ENCODE measurements around the gene NF1. TPM values are rescaled to one million over a fixed set of nuclear protein-coding genes. Genes with fewer than 3 reads are reported as not detected.

Gene NF1
- total and polyA plus RNA-seq, 2 of the 13 experiments (the other 11 are each of a cell fraction or from before 2014, with no cell fraction given) = 21.5 to 26.5 TPM

GRCh38 chr17:31052187-31052889 is 42.4 kb upstream of the NF1 start:
- 15% methylated on average over 9 of the region's 9 CpGs for WGBS (ENCODE audit: low lambda C conversion rate)
- no peaks in the 10 kb centered on the region for H3K36me3 ChIP-seq (replicated peaks in 1 of 2; ENCODE audit: control insufficient read depth in 1 of 2, insufficient read depth in 2 of 2, low read length in 2 of 2)
- no peaks in the 10 kb centered on the region for H4K20me1 ChIP-seq (ENCODE audit: insufficient read depth, low read length)
- peaks cover 17% of the 10 kb centered on the region for H3K4me1 ChIP-seq (ENCODE audit: insufficient read depth, low read length)
- no peaks in the 10 kb centered on the region for H3K9me3 ChIP-seq (ENCODE audit: low read length)
- no TSS peak for BruUV-seq (replicated peaks)
- H3K4me3 ChIP-seq (replicated peaks in 1 of 3; ENCODE audit: insufficient read depth in 1 of 3, low read depth in 2 of 3, low read length in 3 of 3) = peak overlapping the region in 1 of 3 experiments; percentile 11; a peak in 1 of 6 replicates
- H3K4me2 ChIP-seq (ENCODE audit: low read depth, low read length) = peak overlapping the region; percentile 42
- no peak overlapping the region for H3K9ac ChIP-seq (ENCODE audit: insufficient read depth, low read depth, low read length)
- ChIA-PET CTCF (ENCODE audit: low intra/inter-chr PET ratio, low total read pairs) (no interaction called here), POLR2A (interaction anchor here (0.6 kb wide), 1 partner anchor 44 kb away, joined by 8 read pairs; no protein-coding TSS in a partner anchor)
- DNase-seq (ENCODE audit: low spot score) = peak; percentile 35
- FAIRE-seq = no peak
- H3K27ac ChIP-seq (ENCODE audit: extremely low read length, insufficient read depth, low read length) = no peak overlapping the region
- H2AFZ ChIP-seq (ENCODE audit: low read length) = no peak overlapping the region
- intact Hi-C loops (cut with micrococcal nuclease; ENCODE audit: unreplicated experiment) = no loop called here
- ATAC-seq = peak; percentile 71
- in situ Hi-C loops (cut with HindIII; ENCODE audit: extremely low pct_ligation_motif_present, low pct_unique_long_range_greater_than_20kb) = no loop called here
- H3K27me3 ChIP-seq (ENCODE audit: control insufficient read depth in 1 of 2, insufficient read depth in 2 of 2, low read length in 2 of 2) = no peaks in the 10 kb centered on the region; a peak in 2 of 5 replicates
- no peaks in the 10 kb centered on the region for H3K79me2 ChIP-seq (ENCODE audit: insufficient read depth, low read length)
- TF ChIP-seq ZMAT3 (CRISPR knock-in tag; conservative IDR thresholded peaks at IDR 0.05) (no peak), NKX3-1 (CRISPR knock-in tag; IDR thresholded peaks at IDR 0.05) (no peak), ZNF329 (CRISPR knock-in tag; IDR thresholded peaks at IDR 0.05; ENCODE audit: low read depth) (no peak), ZFP36L1 (CRISPR knock-in tag; IDR thresholded peaks at IDR 0.05) (no peak), ARID4A (CRISPR knock-in tag; IDR thresholded peaks at IDR 0.05; ENCODE audit: borderline replicate concordance) (no peak), CBFB (CRISPR knock-in tag; IDR thresholded peaks at IDR 0.05) (no peak), ZNF232 (CRISPR knock-in tag; IDR thresholded peaks at IDR 0.05; ENCODE audit: borderline replicate concordance) (no peak), TBX3 (IDR thresholded peaks at IDR 0.05; ENCODE audit: borderline replicate concordance) (0 out of 2 replicates have a peak, but pooled peaks have one; percentile 30), PRDM4 (CRISPR knock-in tag; IDR thresholded peaks at IDR 0.05; ENCODE audit: borderline replicate concordance) (no peak), ZNF382 (CRISPR knock-in tag; IDR thresholded peaks at IDR 0.05; ENCODE audit: borderline replicate concordance) (no peak), ETS1 (CRISPR knock-in tag; IDR thresholded peaks at IDR 0.05) (no peak), SALL1 (CRISPR knock-in tag; IDR thresholded peaks at IDR 0.05) (peak; percentile 65), ZNF460 (CRISPR knock-in tag; IDR thresholded peaks at IDR 0.05; ENCODE audit: borderline replicate concordance) (no peak), MAZ (IDR thresholded peaks at IDR 0.05; ENCODE audit: borderline replicate concordance, low read depth, low read length) (no peak), MAZ (CRISPR knock-in tag; IDR thresholded peaks at IDR 0.05; ENCODE audit: low read depth) (no peak), KDM6A (CRISPR knock-in tag; IDR thresholded peaks at IDR 0.05; ENCODE audit: low read depth) (no peak), XRCC5 (optimal IDR thresholded peaks at IDR 0.05; ENCODE audit: low read length) (no peak)
